ENCODE data around the gene CA12.

- no peak for TF ChIP-seq CTCF (conservative IDR thresholded peaks at IDR 0.05 in 1 of 2, IDR thresholded peaks at IDR 0.05 in 1 of 2; ENCODE audit: extremely low read depth in 1 of 2, insufficient read depth in 1 of 2, low read depth in 1 of 2, low read length in 2 of 2)
- TF ChIP-seq EZH2 (IDR thresholded peaks at IDR 0.05; ENCODE audit: borderline replicate concordance, low read length) = no peak
Observed at GRCh38 chr15:63284335-63284734, 97.3 kb downstream of the CA12 start.

Measured in mammary epithelial cell (primary cell).